ENCODE results near the gene LARGE1. TPM values are rescaled to one million over a fixed set of nuclear protein-coding genes. Genes with fewer than 3 reads are reported as not detected.
A peak's percentile ranks its signal among the peaks of the same experiment; 100 is the strongest.

Gene LARGE1
- polyA plus RNA-seq, 1 experiment = 8.5 TPM

- H3K36me3 ChIP-seq (ENCODE audit: control insufficient read depth, insufficient read depth, low read length) = no peaks in the 10 kb centered on the region
- no peaks in the 10 kb centered on the region for H3K27me3 ChIP-seq (ENCODE audit: control insufficient read depth, insufficient read depth, low read length)
- no peak overlapping the region for H3K4me3 ChIP-seq (ENCODE audit: low read depth, low read length)
- ChIA-PET CTCF (interaction anchor here (0.6 to 5.9 kb wide), 12 partner anchors 10 to 1633 kb away, joined by 3 to 32 read pairs (median 10); partner anchors contain the start of gene LARGE1), POLR2A (no interaction called here)
- TF ChIP-seq CTCF (IDR thresholded peaks at IDR 0.05; ENCODE audit: insufficient read depth, low read depth, low read length) = no peak
- DNase-seq (ENCODE audit: low read depth) = no peak
These were observed 400.0 kb downstream of the LARGE1 start for GRCh38 chr22:33519974-33520903.

- DNase-seq (ENCODE audit: low read depth) = no peak
- Histone ChIP-seq H3K27me3 (ENCODE audit: control insufficient read depth, insufficient read depth, low read length) (no peaks in the 10 kb centered on the region), H3K36me3 (ENCODE audit: control insufficient read depth, insufficient read depth, low read length) (no peaks in the 10 kb centered on the region), H3K4me3 (ENCODE audit: low read depth, low read length) (no peak overlapping the region)
- peak; percentile 65 for TF ChIP-seq CTCF (IDR thresholded peaks at IDR 0.05; ENCODE audit: insufficient read depth, low read depth, low read length)
- POLR2A ChIA-PET = no interaction called here
- CTCF ChIA-PET = interaction anchor here (0.6 to 5.9 kb wide), 29 partner anchors 11 to 1634 kb away, joined by 3 to 32 read pairs (median 4); partner anchors contain the start of gene LARGE1
These were observed 401.0 kb downstream of the LARGE1 start for GRCh38 chr22:33519071-33519973.

DNA sequence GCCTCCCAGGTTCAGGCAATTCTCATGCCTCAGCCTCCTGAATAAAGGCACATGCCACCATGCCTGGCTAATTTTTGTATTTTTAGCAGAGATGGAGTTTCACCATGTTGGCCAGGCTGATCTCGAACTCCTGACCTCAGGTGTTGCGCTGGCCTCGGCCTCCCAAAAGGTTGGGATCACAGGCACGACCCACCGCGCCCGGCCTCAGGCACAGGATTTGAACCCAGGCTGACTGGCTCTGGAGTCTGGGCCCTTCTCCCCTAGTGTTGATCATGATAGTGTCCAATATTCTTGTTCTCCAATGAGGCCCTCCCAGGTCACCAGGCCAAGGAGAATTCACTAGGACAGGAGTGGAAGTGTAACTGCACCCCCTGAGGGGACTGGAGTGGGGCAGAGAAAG, 401.9 kb downstream of the LARGE1 start:
- no peak for TF ChIP-seq CTCF (IDR thresholded peaks at IDR 0.05; ENCODE audit: insufficient read depth, low read depth, low read length)
- H3K36me3 ChIP-seq (ENCODE audit: control insufficient read depth, insufficient read depth, low read length) = no peaks in the 10 kb centered on the region
- no peak for DNase-seq (ENCODE audit: low read depth)
- ChIA-PET CTCF (interaction anchor here (0.6 to 5.9 kb wide), 18 partner anchors 12 to 785 kb away, joined by 3 to 32 read pairs (median 4); partner anchors contain the start of gene LARGE1), POLR2A (no interaction called here)
- H3K27me3 ChIP-seq (ENCODE audit: control insufficient read depth, insufficient read depth, low read length) = no peaks in the 10 kb centered on the region
- no peak overlapping the region for H3K4me3 ChIP-seq (ENCODE audit: low read depth, low read length)

GRCh38 chr22:33515795-33516194, 404.5 kb downstream of the LARGE1 start:
- POLR2A ChIA-PET = no interaction called here
- CTCF ChIA-PET = interaction anchor here (1.4 to 2.6 kb wide), 2 partner anchors 10 to 214 kb away, joined by 3 to 6 read pairs; no protein-coding TSS in a partner anchor
- no peak for TF ChIP-seq CTCF (IDR thresholded peaks at IDR 0.05; ENCODE audit: insufficient read depth, low read depth, low read length)
- no peaks in the 10 kb centered on the region for H3K27me3 ChIP-seq (ENCODE audit: control insufficient read depth, insufficient read depth, low read length)
- H3K36me3 ChIP-seq (ENCODE audit: control insufficient read depth, insufficient read depth, low read length) = no peaks in the 10 kb centered on the region
- no peak overlapping the region for H3K4me3 ChIP-seq (ENCODE audit: low read depth, low read length)
- no peak for DNase-seq (ENCODE audit: low read depth)

Data from BJ (cell line).